IPS DF 4.7 (cell line): Measurements from ENCODE around the gene ARMC2.
"Not testable (repeated sequence)": the region's sequence is repeated elsewhere in the genome, so short reads cannot be mapped to it uniquely, and the experiment has no call there.

Source experiments
- DNase-seq: peaks from one replicate; pipeline ENCODE4 v3.0.0-alpha.2; 2013; ENCODE audit warnings: low spot score; ENCODE audit errors: extremely low read depth

ARMC2 gene, protein sequence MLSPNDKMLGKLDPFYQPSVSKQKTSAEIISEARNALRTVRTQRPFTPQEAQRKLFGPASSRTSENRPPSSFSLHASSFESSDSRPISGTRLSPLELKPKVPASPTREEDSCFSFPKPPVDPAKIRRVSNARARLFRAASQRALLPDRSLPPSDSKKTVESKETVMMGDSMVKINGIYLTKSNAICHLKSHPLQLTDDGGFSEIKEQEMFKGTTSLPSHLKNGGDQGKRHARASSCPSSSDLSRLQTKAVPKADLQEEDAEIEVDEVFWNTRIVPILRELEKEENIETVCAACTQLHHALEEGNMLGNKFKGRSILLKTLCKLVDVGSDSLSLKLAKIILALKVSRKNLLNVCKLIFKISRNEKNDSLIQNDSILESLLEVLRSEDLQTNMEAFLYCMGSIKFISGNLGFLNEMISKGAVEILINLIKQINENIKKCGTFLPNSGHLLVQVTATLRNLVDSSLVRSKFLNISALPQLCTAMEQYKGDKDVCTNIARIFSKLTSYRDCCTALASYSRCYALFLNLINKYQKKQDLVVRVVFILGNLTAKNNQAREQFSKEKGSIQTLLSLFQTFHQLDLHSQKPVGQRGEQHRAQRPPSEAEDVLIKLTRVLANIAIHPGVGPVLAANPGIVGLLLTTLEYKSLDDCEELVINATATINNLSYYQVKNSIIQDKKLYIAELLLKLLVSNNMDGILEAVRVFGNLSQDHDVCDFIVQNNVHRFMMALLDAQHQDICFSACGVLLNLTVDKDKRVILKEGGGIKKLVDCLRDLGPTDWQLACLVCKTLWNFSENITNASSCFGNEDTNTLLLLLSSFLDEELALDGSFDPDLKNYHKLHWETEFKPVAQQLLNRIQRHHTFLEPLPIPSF

DNA sequence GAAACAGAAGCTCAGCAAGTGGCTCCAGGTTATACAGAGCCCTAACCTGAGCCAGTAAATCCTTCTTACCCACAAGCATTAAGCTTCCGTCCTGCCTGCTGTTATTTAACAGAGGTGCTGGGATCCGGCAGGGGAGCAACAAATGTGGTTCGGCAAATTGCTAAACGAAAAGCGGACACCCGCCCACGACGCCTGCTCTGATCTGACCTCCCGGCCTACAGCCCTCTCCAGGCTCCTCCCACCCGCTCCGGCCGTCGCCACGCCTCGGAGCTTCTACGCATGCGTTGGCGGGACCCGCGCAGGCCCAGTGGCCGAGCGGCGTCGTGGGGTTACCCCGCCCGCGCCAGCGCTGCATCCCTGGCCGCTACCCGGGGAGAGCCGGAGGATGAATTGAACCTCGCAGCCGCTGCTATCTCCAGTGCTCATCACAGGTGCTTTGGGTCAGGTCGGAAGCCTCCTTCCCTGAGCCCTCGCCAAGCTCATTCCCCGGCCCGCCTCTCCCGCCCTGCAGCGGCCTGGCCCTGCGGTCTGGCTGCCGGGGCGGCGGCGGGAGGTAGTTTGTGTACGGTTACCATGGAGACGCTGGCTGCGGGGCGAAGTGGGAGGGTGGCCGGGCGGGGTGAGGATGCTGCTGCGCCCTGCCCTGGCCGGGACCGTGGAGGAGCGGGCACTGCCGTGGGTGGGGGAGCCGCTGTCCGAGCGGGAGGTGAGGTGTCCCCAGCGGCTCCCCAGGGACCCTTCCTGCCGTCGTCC, at the start of gene ARMC2:
Gene ARMC2 (plus strand): TSS at position 307 of the 753 bp plus-strand sequence. CDS start 5,846 bp downstream, outside the sequence.
- DNase-seq, result peak; percentile 71

DNA sequence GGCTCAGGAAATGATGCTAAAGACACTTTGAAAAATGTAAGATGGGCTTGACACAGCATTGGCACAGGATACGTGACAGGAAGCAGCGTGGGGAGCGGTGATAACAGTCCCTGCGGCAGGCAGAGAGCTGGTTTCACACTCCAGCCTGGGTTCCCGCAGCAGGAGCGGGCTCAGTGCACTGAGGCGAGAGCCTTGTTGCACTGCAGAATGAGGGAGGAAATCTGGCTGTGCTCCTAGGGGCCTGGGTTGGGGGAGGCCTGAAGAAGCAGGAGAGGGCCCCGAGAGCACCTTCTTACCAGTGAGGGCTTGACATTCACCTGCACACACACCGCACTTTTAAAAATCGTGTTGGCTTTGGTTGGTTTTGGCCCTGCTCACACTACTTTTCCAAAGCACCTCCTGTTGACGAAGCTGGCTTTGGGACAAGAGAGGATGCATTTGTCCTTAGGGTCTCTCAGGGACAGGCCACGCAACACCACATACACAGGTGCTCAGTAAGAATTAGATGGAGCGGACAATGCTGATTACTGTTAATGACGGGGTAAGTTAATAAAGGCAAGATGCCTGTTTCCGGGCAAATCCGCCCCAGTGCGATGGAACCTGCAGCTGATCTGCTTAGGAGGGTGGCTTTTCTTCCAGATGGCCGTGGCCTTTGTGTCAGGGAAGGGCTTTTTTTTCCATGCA, 49.4 kb upstream of the ARMC2 start:
- DNase-seq, result no peak

DNA sequence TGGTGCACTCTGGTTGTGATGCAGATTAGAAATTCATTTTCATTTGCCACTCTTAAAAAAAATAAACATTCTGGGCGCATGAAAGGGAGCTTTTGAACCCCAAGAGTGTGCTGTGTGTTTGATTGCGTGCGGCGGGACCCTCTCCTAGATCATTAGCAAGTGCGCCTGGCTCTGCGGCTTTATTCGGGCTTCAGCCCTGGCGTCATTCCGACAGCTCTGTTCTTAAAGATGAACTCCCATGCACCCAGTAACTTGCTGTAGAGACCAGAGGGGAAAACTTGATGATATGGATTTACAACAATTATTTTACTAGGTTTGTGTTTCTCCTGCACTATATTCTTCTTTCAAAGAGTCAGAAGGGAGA, 48.9 kb upstream of the ARMC2 start:
- DNase-seq, result no peak

DNA sequence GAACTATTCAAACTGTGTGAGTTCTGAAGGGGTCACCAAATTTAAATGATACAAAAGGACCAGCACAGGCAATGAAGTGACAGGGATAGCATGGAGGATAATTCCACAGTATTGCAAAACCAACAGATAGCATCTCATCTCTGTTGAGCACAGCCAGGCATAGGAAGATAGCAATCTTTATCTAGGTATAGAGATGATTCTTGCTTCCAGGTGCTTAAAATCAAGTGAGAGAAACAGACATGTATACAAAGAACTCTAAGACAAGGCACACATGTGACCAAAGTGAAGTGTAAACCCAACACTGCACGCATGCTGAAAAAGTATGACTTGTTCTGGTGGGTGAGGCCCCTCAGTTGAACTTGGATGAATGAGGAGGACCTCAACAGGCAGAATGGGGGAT, 48.4 kb upstream of the ARMC2 start:
- no peak for DNase-seq

DNA sequence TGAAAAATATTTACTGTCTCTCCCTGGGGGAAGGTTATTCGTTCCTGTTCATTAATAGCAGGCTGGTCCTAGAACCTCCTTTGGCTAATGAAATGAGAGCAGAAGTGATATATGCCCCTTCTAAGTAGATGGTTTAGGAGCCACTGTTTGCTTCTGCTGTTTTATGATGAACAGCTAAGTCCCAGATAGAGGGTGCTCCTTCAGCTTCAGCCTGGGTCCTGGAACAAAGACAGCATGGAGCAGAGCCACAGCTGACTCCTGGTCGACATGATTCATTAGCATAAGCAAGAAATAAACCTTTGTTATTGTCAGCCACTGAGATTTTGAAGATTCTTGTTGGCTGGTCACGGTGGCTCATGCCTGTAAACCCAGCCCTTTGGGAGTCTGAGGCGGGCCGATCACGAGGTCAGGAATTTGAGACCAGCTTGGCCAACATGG, 47.8 kb upstream of the ARMC2 start:
- DNase-seq, result no peak

DNA sequence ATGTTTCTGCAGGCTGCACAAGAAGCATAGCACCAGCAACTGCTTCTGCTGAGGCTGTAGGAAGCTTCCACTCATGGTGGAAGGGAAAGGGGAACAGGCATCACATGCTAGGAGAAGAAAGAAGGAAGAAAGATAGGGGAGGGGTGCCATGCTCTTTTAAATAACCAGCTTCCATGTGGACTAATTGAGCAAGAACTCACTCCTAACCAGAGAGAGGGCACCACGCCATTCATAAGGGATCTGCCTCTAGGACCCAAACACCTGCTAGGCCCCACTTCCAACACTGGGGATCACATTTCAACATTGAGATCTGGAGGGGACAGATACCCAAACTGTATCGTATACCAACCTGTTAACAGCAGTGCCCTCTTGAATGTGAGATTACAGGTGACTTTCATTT, 46.9 kb upstream of the ARMC2 start:
- no peak for DNase-seq

DNA sequence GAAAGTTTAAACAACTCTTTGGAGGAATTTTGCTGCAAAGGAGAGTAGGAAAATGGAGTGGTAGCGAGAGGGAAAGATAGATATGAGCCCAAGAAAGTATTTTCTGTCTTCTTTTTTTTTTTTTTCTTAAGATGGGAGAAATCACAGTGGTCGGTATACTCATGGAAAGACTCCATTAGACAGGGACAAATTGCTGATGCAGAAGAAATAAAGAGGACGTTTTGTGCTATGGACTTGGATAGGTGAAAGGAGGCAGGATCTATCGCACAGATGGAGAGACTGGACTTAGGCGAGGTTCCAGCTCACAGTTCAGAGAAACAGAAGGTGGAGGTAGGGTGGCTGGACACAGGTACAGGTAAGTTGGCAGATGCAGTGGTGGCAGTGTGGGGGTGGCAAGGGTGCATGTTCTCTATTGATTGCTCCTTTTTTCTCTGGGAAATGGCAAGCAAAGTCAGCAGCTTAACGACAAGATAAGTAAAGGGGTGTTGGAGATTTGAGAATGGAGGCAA, 44.2 kb upstream of the ARMC2 start:
- DNase-seq, result no peak

DNA sequence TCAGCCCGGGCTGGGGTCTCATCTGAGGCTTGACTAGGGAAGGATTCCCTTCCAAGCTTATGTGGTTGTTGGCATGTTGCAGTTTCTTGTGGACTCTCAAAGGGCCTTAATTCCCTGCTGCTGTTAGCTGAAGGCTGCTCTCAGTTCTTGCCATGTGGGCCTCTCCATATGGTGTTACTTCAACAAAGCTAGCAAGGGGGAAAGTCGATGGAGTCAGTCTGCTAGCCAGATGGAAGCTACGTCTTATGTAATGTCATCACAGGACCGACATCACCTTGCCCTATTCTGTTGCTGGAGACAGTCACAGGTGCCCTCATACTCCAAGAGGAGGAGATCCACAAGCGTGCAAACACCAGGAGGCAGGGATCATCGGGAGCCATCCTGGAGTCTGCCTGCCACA, 43.3 kb upstream of the ARMC2 start:
- no peak for DNase-seq

DNA sequence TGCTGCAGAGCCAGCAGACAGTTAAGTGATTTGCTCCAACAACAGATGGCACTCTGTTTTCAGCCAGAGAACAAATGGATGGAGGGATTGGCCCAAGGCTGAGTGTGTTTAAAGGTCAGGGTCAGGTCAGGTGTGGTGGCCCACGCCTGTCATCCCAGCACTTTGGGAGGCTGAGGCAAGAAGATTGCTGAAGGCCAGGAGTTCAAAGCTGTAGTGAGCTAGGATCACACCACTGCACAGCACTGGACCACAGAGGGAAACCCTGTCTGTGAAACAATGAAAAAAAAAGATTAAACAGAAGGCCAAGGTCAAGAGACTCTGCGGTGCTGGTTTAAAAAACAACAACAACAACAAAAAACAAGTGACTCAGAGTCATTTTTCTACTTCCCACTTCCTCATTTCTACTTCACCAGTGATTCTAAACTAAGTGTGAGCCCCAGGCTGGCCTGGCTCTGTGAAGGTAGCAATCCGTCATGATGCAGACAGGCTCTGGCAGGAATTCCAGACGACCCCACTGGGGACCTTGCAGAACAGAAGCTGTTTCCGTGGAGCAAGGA, 42.5 kb upstream of the ARMC2 start:
- no peak for DNase-seq

DNA sequence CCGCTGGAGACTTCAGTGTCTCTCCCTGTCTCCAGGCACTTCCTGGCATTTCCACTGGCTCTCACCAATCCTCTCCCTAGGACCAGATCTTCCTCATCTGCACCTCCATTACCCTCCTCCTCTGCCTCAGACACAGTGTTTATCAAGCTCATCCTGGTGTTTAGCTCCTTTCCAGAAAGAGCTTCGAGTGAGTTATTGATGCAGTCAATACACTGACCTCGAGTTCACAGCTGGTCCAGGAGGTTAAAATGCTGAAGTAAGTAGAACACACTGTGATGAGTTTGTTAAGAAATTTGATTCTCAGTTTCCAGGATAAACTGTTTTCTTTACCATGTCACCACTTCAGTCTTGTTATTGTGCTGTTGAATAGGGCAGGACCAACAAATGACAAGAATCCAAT, 42.1 kb upstream of the ARMC2 start:
- no peak for DNase-seq

DNA sequence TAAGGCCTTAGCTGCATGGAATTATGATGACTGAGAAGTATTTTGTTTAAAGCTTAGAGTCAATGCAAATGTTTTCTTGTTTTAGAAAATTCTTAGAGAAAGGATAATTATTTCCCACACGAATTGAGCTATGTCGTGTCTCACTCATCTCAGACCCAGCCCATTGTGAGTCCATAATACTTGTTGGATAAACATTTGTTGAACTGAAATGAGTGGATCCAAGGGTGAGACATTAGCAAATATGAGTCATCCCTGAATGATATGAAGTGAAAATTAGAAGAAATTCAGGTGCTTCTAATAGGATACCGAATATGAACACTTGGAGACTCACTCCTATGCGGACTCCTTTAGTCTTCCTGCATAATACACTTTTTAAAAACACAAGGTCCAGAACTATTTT, 41.6 kb upstream of the ARMC2 start:
- DNase-seq, result no peak

DNA sequence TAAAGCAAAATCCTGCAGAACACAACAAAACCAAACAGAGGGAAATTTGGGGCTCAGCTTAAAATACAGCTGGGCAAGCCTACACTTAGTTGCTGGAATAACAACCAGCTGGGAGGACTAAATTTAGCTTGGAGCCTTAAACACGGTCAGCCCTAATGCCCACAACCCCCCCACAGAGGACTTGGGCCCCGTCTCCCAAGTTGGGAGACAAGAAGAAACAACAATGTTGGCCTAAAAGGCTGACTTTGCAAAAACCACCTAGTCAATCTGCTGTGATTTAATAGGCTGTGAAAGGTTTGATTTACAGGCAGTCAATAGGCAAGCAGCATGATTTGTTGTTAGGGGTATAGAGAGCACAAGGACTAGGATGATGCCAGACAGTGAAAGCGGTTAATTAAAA, 40.3 kb upstream of the ARMC2 start:
- DNase-seq, result no peak

DNA sequence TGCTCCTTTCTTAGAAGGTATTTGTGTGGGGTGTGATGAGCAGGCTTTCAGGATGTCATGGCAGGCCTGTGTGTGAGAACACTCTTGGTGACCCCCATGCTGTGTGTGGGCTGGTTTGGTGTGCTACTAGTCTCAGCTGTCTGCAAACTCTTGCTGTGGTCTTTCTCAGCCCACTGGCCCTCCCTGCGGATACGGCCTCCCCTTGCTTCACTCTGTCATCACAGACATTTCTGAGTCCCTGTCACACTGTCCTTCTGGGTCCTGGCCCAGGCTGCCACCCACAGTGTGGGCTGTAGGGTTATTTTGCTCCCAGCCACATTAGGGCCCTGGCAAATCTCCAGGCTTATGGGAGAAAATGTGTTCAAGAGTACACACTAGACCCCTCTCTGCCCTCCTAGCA, 39.0 kb upstream of the ARMC2 start:
- DNase-seq, result no peak

DNA sequence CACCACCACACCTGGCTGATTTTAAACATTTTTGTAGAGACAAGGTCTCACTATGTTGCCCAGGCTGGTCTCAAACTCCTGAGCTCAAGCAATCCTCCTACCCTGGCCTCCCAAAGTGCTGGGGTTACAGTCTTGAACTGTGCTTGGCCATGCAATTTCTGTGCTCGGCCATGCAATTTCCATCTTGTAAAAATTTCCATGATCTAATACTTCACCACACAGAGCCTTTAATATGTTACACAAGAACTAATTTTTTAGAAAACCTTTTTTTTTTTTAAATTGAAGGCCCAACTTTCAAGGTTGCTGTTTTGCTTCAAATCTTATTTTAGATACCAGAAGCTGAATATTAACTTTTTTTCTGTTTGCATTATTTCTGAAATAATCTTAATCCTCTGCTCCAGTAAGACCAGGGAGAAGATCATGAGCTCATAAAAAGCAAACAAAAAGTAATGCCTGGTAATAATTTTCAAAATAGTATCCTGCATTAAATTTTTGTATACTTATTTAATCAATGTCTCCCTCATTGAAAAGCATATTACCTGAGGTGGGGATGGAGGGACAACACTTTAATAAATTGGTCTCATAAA, 38.1 kb upstream of the ARMC2 start:
- no peak for DNase-seq

DNA sequence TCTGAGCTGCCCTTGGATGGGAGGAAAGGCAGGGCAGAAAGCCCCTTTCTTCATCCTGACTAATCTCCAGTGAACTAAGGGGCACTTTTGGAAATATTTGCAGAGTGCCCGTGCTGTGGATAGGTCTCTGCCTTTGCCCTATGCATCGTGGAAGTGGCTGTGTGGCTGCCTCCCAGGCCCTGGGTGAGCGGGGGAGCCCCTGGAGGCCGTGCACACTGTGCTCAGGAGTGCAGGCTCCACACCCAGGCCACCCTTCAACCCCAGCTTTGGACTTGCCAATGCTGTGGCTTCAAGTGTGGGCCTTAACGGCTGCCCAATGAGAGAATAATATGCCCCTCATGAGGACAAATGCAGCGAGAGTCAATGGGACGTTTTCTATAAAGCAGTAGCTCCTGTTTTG, 36.7 kb upstream of the ARMC2 start:
- no peak for DNase-seq

DNA sequence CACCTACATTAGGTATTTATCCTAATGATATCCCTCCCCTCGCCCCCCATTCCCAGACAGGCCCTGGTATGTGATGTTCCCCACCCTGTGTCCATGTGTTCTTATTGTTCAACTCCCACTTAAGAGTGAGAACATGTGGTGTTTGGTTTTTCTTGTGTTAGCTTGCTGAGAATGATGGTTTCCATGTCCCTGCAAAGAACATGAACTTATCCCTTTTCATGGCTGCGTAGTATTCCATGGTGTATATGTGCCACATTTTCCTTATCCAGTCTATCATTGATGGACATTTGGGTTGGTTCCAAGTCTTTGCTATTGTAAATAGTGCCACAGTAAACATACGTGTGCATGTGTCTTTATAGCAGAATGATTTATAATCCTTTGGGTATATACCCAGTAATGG, 35.0 kb upstream of the ARMC2 start:
- DNase-seq, result not testable (repeated sequence)

DNA sequence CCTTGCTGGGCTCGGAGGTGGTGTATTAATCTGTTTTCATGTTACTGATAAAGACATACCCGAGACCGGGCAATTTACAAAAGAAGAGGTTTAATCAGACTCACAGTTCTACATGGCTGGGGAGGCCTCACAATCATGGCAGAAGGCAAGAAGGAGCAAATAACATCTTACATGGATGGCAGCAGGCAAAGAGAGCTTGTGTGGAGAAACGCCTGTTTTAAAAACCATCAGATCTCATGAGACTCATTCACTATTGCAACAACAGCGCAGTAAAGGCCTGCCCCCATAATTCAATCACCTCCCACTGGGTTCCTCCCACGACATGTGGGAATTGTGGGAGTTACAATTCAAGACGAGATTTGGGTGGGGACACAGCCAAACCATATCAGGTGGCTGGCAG, 30.9 kb upstream of the ARMC2 start:
- not testable (repeated sequence) for DNase-seq

DNA sequence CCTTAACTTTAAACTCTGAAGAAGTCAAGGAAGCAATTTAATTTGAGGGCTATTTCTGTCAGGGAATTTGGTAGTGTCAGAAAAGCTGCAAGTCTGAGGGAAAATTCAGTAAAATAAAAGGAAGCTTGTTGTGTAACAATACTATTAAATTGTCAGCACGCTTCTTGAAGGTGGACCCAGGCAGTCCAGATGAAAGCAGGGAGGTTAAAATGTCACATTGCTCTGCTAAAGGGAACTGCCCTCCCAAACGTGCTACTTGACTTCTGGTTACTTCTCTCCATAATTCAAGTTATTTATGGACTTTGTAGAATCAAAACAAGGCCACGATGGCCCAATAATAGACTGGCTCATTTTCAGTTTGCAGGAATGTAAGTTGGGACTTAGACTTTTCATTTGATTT, 28.2 kb upstream of the ARMC2 start:
- DNase-seq, result no peak

DNA sequence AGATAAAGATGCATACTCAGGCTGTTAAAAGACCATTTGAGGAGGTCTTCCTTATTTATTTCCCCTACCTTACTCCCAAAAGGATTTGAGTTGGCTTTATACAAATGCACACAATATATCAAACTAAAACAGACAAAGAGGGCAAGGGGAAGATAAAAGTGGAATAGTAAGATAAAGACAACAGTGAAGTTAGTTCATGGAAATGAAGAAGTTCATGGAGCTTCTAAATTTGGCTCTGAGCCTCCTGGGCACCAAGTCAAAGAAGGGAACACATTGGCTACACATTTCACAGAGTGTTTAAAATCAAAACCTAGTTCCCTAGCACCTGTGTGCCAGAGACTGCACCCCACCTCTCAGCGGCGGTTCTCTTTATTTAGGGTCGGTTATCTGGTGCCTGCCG, 25.8 kb upstream of the ARMC2 start:
- DNase-seq, result no peak

DNA sequence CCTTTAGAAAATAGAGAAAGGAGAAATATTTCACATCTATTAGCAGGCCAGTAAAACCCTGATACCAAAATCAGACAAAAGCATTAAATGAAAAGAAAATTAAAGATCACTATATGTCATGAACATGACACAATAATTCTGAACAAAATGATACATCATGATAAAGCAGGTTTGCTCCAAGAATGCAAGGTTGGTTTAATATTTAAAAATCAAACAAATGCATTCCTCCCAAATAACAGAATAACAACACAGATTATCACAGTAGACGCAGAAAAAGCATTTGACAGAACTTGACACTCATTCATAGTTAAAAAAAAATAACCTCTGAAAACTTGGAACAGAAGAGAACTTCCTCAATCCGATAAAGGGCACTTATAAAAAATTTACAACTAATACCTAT, 22.9 kb upstream of the ARMC2 start:
- DNase-seq, result no peak
